Measurements from ENCODE around the gene RAVER2. TPM values are rescaled to one million over a fixed set of nuclear protein-coding genes. Genes with fewer than 3 reads are reported as not detected.
"Not testable (repeated sequence)": the region's sequence is repeated elsewhere in the genome, so short reads cannot be mapped to it uniquely, and the experiment has no call there.

The RAVER2 gene, protein sequence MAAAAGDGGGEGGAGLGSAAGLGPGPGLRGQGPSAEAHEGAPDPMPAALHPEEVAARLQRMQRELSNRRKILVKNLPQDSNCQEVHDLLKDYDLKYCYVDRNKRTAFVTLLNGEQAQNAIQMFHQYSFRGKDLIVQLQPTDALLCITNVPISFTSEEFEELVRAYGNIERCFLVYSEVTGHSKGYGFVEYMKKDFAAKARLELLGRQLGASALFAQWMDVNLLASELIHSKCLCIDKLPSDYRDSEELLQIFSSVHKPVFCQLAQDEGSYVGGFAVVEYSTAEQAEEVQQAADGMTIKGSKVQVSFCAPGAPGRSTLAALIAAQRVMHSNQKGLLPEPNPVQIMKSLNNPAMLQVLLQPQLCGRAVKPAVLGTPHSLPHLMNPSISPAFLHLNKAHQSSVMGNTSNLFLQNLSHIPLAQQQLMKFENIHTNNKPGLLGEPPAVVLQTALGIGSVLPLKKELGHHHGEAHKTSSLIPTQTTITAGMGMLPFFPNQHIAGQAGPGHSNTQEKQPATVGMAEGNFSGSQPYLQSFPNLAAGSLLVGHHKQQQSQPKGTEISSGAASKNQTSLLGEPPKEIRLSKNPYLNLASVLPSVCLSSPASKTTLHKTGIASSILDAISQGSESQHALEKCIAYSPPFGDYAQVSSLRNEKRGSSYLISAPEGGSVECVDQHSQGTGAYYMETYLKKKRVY
- 22.6 TPM for total RNA-seq

DNA sequence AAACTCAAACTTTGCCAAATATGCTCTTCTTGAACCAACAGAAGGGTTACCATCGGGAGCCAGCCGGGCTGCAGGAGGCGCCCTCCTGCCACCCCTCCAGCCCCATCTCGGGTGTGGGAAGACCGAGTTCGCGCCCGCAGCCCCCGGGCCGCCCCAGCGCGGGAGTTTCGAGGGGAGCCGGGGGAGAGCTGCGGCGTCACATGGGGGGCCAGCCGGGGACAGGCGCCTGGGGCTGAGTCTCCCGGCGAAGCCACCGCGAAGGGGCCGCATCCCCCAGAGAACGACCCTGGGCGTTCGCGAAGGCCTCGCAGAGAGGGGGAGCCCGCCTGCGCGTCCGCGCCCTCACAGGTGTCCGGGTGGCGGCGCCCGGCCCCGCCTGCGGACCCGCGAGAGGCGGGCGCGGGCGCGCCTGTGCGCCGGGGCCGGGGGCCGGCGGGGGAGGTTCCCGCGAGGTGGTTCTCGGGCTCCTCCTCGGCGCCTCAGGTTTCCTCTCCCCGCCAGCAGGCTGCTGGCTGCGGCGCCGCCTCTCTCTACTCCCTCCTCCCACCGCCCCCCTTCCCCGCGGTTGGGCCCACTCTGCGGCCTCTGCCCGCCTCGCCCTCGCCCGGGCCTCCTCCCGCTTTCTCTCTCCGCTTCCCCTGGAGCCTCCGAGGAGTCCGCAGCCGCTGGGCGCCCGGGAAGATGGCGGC is at the start of gene RAVER2:
TSS of gene RAVER2 (plus strand) at position 584 of the 689 bp plus-strand sequence. CDS start at position 682, 98 bp downstream.
- peak; percentile 59 for DNase-seq (ENCODE audit: low spot score)

DNA sequence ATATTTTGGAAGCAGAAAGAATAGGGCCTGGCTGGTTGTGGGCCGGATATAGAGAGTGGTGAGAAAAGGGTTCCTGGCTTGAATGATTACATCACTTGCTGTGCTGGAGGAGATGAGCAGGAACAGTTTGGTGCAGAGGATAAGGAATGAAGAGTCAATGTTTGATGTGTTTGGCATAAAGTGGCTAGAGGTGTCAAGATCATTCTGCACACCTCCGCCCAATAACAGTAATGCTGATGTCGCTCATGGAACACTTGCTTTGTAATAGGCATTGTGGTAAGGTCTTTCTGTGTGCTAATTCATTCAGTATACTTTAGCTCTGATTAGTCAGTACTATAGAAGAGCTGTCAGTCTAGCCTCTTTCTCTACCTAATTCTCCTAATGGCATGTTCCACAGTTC is 48.0 kb upstream of the RAVER2 start:
- no peak for DNase-seq (ENCODE audit: low spot score)

DNA sequence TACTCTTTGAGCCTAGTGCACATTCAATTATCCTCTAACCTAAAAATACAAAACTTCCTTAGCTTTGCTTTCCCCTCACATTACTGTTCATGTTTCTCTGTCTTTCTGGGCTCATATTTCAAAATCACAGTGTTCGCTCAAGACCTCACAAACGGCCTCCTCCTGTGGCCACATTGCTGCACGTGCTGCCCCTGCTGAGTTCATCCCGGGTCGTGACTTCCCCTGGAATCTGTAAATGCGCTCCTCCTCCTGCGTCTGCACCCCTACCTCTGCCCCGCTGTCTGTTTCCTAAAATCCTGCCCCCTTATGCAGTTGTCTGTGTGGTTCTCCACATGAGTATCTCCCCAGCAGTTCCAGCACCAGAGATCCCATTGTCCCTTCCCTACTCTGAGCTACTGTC is 45.5 kb upstream of the RAVER2 start:
- DNase-seq (ENCODE audit: low spot score): no peak

DNA sequence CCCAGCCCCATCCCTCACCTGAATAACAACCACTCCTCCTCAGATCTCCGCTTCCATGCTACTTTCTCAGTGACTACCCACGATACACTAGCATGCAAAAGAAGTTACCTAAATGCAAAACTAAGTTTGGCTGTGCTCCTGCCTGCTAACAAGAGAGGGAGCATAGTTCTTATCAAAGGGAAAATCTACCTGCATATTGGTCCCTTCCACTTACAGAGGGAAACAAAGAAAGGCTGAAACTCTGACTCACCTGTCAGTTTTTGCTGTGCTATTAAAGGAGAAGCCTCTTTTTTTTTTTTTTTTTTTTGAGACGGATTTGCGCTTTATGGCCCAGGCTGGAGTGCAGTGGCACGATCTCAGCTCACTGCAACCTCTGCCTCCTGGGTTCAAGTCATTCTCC is 43.8 kb upstream of the RAVER2 start:
- DNase-seq (ENCODE audit: low spot score): no peak

DNA sequence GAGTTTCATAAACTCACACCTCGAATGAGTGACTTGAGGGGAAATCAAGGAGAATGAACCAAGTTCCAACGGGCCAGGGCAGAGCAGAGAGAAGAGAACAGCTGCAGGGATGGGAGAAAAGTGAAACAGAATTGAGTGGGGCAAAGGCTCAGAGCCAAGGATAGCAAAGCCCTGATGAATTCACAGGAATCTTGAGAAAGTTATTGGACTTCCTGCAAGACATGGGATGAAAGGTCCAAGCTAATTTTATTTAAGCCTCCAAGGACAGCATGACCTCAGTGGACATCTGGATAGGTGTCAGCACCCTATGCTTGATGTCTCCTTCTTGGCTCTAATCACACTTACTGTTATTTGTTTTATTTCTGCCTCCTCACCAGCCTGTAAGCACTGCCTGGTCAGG is 43.0 kb upstream of the RAVER2 start:
- DNase-seq (ENCODE audit: low spot score): no peak

DNA sequence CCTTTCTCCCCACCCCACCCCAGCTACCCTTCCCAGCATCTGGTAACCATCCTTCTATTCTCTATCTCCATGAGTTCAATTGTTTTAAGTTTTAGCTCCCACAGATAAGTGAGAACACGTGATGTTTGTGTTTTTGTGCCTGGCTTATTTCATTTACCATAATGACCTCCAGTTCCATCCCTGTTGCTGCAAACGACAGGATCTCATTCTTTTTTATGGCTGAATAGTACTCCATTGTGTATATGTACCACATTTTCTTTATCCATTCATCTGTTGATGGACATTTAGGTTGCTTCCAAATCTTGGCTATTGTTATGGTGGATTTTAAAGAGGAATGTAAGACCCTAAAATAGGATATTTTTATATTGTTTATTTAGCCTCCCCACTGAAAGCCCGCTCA is 42.2 kb upstream of the RAVER2 start:
- DNase-seq (ENCODE audit: low spot score): not testable (repeated sequence)

DNA sequence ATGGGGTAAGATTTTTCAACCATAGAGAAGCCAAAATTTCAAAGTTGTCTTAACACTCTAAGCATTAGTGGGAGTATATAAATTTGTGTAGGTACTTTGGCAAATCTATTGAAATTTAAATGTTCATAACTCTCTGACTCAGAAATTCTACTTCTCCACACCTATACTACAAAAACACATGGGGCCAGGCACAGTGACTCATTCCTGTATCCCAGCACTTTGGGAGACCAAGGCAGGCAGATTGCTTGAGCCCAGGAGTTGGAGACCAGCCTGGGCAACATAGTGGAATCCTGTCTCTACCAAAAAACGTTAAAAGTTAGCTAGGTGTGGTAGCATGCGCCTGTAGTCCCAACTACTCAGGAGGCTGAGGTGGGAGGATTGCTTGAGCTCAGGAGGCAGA is 41.3 kb upstream of the RAVER2 start:
- no peak for DNase-seq (ENCODE audit: low spot score)

DNA sequence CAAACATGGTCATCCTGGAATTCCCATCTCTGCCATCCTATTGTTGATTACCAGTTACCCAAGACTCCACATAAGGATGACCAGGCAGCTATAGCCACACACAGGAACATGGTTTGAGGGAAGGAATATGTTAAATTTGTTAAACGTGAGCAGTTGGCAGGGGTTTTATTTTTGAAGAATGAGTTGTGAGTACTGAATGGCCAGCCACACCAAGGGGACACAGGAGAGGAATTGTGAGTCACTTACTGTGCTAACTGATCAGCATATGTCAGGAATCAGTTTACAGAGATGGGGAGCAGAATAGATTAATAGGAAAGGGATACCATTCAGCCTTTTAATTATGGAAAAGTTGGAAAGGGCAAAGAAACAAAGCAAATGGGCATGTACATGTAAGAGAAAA is 39.3 kb upstream of the RAVER2 start:
- DNase-seq (ENCODE audit: low spot score): no peak

DNA sequence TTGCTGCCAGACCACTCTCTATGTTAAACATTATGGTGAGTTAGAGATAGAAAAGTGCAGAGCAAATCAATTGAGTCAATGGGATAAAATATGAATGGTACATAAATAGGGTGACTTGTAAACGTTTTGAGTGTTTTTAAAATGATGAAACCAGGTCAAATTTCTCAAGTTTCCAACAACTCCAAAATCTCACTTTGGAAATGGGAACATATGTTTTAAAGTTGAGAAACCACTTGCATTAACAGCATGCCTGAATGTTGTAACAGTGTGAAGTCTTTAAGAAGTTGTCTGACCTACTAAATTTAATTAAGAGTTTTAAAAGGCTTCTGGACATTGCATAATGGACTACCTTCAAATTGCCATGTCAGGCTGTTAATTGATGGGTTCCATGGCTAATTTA is 33.6 kb upstream of the RAVER2 start:
- DNase-seq (ENCODE audit: low spot score): no peak

DNA sequence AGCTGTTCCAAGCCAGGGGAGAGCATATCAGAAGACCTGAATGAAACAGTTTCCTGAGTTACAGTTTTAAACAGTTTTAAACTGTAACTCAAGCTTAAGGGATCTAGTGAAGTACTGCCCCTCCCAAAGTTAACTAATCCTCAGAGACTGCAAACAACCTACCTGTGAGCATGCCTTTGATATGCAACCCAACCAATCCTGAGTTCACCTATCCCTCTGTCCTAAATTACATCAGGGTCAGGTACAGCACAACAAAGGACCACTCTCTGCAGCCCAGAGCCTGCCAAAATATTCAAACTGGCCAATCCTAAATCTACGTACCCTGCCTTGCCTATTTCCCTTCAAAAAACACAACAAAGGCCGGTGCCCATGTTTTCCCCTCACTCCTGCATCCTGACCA is 32.8 kb upstream of the RAVER2 start:
- no peak for DNase-seq (ENCODE audit: low spot score)

DNA sequence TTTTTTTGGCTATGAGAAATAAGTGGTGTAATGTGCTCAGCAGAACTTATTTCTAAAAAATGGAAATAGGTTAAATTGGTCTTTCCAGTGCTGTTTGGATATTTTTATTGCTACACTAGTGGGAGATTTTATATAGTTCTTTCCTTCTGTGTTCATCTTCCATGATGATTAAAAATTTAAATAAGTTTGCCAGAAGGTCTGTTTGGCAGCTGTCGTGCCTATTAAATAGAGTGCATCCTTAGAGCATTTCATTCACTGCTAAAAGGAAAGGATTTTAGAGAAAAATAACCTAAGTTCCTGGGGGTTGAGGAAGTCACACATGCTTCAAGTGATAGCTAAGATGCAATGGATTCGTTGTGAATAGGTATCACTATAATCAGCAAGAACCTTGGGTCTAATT is 29.7 kb upstream of the RAVER2 start:
- no peak for DNase-seq (ENCODE audit: low spot score)

DNA sequence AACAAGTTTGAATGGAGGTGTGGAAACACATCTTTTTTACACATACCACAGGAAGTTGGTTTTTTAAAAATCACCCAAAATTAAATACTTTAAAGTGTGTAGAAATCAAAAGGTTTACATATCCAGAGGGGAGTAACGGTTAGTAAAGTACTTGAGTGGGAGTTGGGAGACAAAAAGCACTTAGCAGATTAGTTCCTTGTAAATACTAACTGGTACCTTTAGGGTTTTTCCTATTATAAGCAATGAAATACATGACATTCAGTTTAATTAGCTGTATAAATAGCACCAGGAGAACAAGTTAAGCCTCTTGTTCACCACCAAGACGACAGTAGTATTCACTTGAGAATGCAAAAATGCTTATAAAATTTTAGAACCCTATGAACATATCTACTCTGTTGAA is 23.7 kb upstream of the RAVER2 start:
- DNase-seq (ENCODE audit: low spot score): no peak

DNA sequence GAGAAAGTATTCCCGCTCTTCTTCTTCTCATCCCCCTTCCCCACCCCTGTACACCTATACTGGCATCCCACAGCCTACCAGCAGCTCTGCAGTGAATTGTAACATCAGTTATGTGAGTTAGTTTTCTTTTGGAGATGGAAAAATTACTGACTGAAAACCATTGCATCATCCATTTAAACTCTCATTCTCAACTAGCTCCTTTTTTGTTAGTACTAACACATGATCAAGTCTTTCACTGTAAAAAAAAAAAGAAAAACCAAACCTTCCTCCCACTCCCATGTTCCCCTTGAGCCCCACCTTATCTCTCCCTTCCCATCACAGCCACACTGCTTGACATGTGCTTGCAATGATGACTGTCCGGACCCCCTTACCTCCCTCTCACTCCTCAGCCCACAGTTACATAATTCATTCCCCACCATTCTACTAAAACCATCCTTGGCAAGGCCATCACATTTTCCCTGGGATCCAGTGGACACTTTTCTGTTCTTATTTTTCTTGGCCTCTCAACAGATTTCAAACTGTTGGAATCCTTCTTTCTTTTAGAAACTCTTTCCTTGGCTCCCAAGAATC is 23.2 kb upstream of the RAVER2 start:
- DNase-seq (ENCODE audit: low spot score): no peak

DNA sequence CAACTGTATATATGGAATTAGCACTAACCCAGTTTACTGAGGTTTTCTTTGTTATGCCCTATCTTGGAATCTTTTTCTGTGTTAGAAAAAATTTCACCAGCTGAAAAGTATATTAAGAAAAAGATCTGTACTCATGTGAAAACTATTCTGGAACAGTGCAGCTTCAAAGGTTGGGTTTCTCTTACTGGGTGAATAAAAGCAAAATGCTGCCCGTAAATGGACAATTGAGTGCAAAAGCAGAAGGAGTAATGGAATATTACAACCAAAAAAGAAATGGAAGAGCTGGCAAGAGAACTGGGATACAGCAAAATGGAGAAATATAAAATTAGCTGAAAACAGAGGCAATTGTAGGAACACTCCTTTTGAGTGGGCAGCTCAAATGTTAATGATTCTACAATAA is 17.0 kb upstream of the RAVER2 start:
- DNase-seq (ENCODE audit: low spot score): no peak

DNA sequence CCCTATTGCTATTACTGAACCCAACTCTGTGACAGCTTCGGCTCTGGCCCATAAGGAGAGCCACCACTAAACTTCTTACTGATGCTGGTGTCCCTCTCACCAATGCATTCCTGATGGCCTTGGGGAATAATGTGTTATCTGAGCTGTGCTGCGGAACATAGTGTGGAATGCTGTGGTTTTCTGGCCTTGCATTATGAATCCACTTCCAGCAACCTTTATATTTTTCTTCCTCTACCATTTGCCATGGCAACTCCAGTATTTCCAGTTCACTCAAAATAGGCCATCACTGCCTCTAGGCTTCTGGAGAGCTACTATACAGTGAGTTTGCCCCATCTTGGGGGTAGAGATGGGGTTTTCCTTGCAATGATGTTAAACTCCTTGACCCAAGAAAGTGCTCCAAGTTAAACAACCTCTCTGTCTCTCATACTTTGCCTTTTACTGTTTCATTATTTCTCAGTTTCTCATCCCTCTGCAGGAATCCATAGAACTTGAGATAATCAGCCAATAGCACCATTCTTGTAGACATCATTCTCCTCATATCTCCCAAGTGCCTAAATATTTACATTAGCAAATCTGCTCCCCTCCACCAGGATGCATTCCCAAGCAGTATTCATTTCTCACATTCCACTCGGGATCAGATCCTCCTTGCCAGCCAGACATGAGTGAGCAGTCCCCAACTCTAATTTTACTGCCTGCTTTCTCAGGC is 11.1 kb upstream of the RAVER2 start:
- DNase-seq (ENCODE audit: low spot score): no peak

DNA sequence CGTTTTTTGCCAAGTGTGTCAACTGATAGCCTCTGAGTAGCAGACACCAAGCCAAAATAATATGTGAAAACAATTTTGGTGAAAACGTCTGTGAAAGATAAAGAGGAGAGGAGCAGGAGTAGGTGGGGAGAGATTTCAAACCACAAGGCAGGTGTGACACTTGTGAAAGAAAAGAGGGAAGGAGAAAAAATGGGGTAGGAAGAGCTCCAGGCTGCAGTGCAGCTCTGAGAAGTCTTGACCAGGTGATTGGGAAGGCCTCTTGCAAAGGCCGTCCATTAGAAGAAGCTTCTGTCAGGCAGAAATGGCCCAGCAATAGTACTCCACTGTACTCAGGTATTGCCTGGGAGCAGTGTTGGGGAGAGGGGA is 10.6 kb upstream of the RAVER2 start:
- DNase-seq (ENCODE audit: low spot score): no peak

DNA sequence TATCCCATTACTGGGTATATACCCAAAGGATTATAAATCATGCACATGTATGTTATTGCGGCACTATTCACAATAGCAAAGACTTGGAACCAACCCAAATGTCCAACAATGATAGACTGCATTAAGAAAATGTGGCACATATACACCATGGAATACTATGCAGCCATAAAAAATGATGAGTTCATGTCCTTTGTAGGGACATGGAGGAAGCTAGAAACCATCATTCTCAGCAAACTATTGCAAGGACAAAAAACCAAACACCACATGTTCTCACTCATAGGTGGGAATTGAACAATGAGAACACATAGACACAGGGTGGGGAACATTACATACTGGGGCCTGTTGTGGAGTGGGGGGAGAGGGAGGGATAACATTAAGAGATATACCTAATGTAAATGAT is 4.2 kb upstream of the RAVER2 start:
- DNase-seq (ENCODE audit: low spot score): not testable (repeated sequence)

DNA sequence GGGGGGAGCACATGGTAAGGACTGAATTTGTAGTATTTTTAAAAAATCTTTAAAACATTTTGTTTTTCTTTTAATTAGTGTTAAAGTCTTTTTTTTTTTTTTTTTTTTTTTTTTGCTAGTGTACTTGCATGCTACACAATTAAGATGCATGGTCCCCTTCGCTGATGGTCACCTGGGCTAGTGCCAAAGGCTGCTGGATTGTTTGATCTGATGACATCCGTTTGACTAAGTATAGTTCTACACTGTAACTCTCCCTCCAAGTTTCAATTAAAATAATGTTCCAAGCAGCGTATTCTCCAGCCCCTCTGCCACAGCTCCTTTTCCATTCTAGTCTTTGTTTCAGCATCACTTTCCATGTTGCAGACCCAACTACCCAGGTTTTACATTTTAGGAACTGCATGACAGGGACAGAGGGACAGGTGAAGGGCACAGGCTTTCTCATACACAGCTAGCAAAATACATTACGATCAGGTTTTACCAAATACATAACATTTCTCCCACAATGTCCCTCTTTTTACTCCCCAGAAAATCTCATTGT is 852 bp upstream of the RAVER2 start:
- no peak for DNase-seq (ENCODE audit: low spot score)

DNA sequence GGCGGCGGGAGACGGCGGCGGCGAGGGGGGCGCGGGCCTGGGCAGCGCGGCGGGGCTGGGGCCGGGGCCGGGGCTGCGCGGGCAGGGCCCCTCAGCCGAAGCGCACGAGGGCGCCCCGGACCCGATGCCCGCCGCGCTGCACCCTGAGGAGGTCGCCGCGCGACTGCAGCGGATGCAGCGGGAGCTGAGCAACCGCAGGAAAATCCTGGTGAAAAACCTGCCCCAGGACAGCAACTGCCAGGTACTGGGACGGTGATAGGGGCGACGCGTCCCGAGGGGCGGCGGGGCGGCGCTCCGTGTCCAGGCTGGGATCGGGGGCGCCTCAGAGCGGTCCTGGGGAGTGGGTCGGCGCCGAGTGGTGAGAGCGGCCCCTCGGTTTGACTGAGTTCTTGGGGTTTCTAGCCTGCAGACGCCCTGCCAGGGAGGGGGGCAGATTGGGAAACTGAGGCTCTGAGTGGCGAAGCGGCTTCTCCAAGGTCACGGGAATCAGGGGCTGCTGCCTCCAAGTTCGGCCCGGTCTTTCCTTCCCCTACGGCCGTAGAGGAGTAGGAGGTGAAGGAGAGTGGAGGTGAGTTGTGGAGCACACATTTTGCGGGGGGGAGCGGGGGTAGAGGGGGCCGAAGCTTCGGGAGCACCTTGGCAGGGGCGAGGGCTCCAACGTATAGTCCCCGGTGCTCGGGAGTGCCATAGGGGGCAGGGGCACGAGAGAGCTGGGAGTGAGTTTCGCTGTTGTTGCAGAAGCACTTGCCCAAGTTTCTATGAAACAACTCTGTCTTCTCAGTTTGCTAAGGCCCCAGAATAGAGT is 508 bp downstream of the RAVER2 start:
- peak; percentile 44 for DNase-seq (ENCODE audit: low spot score)

DNA sequence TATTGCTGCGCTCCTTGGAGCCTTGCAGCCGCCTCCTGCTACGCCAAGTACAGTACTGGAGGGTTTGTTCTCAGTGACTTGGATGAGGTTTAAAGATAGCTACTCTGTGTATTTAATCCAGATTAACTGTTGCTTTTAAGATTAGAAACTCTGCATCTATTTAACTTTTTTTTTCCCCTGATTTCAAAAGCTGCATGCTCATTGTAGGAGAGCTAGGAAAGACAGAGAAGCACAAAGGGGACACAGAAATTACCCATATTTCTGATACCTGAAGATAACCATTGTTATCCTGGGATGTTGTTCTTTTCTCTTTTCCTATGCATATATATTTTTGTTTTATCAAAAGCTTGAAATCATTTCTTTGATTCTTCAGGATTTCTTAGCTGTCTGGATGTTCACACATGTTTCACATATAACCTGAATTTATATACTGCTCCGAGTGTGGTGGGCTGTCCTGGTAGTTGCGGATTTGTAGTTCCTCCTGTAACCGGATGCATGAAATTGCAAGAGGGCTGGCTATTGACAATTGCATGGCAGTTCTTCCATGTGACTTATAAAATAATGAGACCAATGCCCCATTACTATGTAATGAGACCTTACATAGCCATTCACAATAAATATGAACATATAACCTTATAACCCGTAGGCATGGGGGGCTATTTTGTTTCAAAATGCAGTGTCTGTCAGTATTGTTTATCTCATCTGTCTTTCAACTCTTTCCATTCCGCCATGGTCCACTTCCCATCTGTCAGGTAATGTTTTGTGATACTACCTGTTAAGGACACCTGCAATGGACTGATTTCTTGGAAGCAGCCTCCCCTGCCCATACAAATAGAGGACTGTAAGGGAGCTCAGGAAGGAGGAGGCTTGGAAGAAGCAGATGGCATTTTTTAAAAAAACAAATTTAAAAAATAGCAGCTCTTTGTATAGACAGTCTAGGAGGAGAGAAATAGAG is 1.4 kb downstream of the RAVER2 start:
- no peak for DNase-seq (ENCODE audit: low spot score)

Data from mucosa of gallbladder (tissue), 1 donor.